NCI-H748 (cell line): Measurements from ENCODE around the gene GFER.
"Not testable (repeated sequence)": the region's sequence is repeated elsewhere in the genome, so short reads cannot be mapped to it uniquely, and the experiment has no call there.

Experiments used
- DNase-seq: peaks from one replicate; lab custom pipeline; 2025; ENCODE audit not compliant: unreplicated experiment; lab: John Stamatoyannopoulos, UW

The GFER gene

GRCh38 chr16:1957434-1958142 lies 26.4 kb upstream of the GFER start:
- DNase-seq, result not testable (repeated sequence)

- DNase-seq, result not testable (repeated sequence)
These were observed 25.9 kb upstream of the GFER start for GRCh38 chr16:1958143-1958491.

GRCh38 chr16:1958715-1959268 lies 25.2 kb upstream of the GFER start:
- DNase-seq, result no peak

DNA sequence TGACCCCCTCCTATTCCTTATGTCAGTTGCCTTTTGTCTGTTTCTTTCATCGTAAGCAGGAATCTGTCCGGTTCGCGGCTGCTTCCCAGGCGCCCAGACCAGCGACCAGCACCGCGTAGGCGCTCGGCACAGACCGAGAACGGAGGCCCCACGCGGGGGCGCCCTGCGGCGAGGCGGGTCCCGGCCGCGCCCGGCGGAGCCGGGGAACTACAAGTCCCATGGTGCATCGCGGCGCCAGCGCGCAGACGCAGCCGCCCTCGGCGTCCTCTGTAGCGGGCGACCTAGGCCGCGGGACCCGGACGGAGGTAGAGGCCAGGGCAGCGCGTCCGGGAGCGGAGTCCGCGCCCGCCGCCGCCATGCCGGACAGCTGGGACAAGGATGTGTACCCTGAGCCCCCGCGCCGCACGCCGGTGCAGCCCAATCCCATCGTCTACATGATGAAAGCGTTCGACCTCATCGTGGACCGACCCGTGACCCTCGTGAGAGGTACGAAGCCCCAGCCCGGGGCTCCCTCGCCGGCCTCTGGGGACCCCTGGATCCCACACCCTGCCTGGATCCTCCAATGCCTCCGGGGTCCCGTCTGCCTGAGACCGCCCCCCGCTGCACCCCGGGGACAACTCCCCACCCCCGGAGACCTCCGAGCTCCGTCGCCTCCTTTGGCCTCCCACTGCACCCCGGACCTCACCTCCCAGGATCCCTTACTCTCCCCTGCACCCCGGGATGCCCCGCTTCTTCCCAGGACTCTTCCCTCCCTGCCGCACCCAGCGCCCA lies 24.5 kb upstream of the GFER start, which contains the start of gene NDUFB10:
Gene NDUFB10, plus strand, starts transcription at position 270 of the 771 bp plus-strand sequence. Its CDS starts 87 bp downstream, at position 357.
- DNase-seq, result peak; percentile 86

- DNase-seq, result no peak
These were observed 23.0 kb upstream of the GFER start for GRCh38 chr16:1960665-1961630.

- no peak for DNase-seq
These were observed 22.3 kb upstream of the GFER start for GRCh38 chr16:1961651-1962067.

- DNase-seq, result not testable (repeated sequence)
These were observed 21.5 kb upstream of the GFER start for GRCh38 chr16:1962161-1963153.

DNA sequence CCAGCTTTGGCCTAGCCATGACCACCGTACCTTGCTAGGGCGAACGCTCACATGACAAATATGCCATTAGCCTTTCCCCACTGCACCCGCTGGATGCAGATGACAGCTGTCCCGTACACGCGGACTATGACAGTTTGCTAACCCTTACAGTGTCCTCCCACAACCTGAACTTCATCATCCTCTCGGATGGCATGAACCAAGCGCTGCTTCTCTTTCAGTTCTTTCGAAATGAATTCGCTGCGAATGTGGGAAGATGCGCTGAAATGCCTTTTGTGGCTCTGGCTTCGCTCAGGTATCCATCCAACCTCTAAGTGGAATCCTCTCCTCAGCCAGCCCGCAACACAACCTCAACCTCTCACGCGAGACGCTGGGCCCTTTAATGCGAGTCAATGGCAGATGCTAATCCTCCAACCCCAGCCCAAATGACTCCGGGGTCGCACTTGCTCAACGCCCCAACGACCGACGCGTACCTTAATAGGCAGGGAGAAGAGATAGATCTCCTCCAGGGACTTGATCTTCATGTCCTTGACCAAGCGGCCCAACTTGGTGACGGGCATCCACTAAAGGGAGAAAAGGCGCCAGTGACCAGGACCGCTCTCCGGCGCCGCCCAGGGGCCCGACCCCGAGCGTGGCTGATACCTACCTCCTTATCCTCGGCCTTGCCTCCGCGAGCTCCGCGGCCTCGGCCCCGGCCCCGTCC lies 20.0 kb upstream of the GFER start:
- DNase-seq, result peak; percentile 46

DNA sequence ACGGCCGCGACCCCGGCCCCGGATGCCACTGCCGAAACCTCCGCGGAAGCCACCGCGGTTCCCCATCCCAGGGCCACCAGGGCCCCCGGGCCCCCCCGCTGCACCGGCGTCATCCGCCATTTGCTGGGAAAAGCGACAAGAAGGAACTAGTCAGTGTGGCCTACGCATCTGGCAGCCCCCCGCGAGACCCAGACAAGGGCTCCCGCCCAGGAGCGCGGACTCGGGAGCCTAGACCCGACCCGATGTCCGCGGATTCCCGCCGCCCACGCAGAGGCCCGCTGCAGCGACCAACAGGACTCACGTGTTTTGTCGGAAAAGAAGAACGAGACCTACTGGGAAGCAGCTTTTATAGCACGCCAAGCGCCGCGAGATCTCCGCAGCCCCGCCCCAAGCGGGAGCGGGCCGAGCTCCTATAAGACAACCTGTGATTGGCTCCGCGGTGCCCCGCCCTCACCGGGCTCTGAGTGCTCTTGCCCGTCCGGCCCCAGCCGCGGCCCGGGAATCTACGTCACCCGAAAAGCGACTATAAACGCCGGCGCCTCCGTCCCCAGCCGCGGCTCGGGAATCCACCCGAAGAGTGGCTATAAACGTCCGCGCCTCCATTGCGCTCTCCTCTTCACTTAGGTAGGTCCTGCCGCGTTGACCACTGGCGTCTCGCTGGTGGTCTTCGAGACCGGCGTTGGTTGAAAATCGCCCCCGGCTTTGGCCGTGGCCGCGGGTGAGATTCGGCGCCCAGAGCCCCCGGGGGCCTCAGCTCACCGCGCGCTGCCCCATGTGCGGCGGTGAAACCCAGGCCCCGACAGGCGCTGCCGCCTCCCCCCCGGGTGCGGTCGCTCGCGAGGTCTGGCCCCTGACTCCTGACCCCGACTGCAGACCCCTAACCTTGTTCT lies 19.2 kb upstream of the GFER start, which contains the start of gene RPS2:
Gene RPS2, minus strand, starts transcription at position 321 of the 890 bp plus-strand sequence. Its CDS starts 201 bp downstream, at position 120.
- DNase-seq, result peak; percentile 97

GRCh38 chr16:1965396-1966001 lies 18.5 kb upstream of the GFER start:
- peak; percentile 7 for DNase-seq

GRCh38 chr16:1966460-1966859 lies 17.5 kb upstream of the GFER start, which contains the start of gene RNF151:
TSS of gene RNF151 (plus strand) at chr16:1966856. CDS start at chr16:1966882, 26 bp downstream.
- DNase-seq, result no peak

DNA sequence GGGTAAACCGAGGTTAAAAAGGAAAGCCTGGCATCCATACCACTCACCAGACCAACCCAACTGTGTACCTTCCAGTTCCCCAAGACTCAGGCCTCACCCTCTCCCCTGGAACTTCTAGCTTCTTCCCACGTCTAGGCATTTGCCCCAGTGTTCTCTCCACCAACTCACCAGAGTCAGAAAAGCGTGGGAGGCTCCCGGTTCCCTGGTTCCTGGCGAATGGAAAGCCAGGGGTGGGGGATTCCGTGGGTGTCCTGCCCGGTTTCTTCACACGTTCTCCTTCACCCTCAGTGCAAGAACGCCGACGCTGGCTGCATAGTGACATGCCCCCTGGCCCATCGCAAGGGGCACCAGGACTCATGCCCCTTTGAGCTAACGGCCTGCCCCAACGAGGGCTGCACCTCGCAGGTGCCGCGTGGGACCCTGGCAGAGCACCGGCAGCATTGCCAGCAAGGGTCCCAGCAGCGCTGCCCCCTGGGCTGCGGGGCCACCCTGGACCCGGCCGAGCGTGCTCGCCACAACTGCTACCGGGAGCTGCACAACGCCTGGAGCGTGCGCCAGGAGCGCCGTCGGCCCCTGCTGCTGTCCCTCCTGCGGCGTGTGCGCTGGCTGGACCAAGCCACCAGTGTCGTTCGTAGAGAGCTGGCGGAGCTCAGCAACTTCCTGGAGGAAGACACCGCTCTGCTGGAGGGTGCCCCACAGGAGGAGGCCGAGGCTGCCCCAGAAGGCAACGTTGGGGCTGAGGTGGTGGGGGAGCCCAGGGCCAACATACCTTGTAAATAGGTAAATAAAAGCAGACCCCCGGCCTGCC lies 15.6 kb upstream of the GFER start:
- no peak for DNase-seq

GRCh38 chr16:1971796-1972489 lies 12.1 kb upstream of the GFER start, which contains the start of gene TBL3:
TSS of gene TBL3 (plus strand) at chr16:1972053. CDS start at chr16:1972165, 112 bp downstream.
- peak; percentile 91 for DNase-seq

DNA sequence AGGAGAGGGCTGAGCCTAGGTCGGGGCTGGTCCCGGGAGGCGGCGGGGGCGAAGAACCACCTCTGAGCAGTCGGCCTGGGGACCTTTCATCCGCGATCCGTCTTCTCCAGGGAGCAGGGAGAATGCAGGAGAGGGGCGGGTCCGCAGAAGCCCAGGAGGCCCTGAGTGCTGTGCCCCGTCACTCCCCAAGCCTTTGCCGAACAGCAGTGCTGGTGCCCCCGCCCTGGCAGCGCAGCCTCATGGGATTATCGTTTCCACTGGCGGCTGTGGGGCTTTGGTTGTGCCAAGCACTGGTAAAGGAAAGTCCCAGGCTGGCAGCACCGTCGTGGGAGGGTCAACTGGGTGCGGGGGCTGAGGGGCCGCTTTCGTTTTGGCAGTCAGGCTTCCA lies 11.5 kb upstream of the GFER start:
- no peak for DNase-seq

GRCh38 chr16:1973461-1974156 lies 10.4 kb upstream of the GFER start:
- DNase-seq, result no peak
